MM.1S (cell line): ENCODE data around the gene ADGRD2.

ENCODE experiments used
- EZH2 ChIP-seq: fragments of 300-600 bp; sonication (generic); optimal IDR thresholded peaks from 2 replicates; pipeline ENCODE3; 2017; ENCODE audit warnings: low read depth, mild to moderate bottlenecking, antibody characterized with exemption, low read length, mixed read lengths
- EZH2phosphoT487 ChIP-seq: fragments of 300-600 bp; sonication (generic); IDR thresholded peaks from 2 replicates; pipeline ENCODE4 v1.6.1; 2018; ENCODE audit warnings: antibody characterized with exemption, low read length
- TF ChIP-seq, protein P1 (sequence below): fragments of 300-600 bp; sonication (generic); IDR thresholded peaks from 2 replicates; pipeline ENCODE4 v1.5.1; 2016; ENCODE audit warnings: antibody characterized with exemption, low read length, mixed read lengths

DNA sequence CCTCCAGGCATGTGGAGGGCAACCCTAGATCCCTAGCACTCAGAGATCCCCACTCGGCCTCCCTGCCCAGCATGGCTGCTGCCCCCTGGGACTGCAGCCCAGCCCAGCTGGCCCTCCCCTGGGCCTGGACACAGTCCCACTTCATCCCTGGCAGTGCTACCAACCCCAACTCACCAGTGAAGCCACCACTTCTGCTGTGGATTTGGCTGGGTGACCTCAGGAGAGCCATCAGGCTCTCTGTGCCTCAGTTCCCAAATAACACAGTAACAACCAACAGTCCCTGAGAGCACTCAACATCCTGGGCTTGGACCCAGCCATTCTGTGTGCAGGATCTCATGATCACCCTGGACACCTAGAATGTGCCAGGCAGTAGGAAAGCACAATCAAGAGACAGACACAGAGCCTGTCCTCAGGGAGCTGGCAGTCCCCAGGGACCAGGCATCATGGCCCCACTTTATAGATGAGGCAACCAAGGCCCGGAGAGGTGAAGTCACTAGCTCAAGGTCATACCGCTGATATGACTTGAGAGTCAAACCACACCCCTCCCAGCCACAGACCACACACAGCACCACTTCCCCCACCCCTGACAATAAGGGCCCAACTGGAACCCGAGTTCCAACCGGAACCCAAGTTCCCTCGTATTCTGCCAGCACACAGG, 30.3 kb upstream of the ADGRD2 start:
- TF ChIP-seq, protein P1, sequence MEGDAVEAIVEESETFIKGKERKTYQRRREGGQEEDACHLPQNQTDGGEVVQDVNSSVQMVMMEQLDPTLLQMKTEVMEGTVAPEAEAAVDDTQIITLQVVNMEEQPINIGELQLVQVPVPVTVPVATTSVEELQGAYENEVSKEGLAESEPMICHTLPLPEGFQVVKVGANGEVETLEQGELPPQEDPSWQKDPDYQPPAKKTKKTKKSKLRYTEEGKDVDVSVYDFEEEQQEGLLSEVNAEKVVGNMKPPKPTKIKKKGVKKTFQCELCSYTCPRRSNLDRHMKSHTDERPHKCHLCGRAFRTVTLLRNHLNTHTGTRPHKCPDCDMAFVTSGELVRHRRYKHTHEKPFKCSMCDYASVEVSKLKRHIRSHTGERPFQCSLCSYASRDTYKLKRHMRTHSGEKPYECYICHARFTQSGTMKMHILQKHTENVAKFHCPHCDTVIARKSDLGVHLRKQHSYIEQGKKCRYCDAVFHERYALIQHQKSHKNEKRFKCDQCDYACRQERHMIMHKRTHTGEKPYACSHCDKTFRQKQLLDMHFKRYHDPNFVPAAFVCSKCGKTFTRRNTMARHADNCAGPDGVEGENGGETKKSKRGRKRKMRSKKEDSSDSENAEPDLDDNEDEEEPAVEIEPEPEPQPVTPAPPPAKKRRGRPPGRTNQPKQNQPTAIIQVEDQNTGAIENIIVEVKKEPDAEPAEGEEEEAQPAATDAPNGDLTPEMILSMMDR = 0 out of 2 replicates have a peak, but pooled peaks have one; percentile 15
- TF ChIP-seq EZH2 = no peak
- no peak for TF ChIP-seq EZH2phosphoT487
